ENCODE results near the gene NRXN2.

GRCh38 chr11:64744544-64745188 lies 21.7 kb upstream of the NRXN2 start:
- TF ChIP-seq CTCF (IDR thresholded peaks at IDR 0.05; ENCODE audit: low read length) (no peak), EZH2phosphoT487 (IDR thresholded peaks at IDR 0.05; ENCODE audit: low read length) (no peak)

All from MM.1S (cell line).